ENCODE measurements around the gene ARL15. TPM values are rescaled to one million over a fixed set of nuclear protein-coding genes. Genes with fewer than 3 reads are reported as not detected.

Gene ARL15
- total RNA-seq, 1 experiment from 2014 or later, result 13.0 TPM

DNA sequence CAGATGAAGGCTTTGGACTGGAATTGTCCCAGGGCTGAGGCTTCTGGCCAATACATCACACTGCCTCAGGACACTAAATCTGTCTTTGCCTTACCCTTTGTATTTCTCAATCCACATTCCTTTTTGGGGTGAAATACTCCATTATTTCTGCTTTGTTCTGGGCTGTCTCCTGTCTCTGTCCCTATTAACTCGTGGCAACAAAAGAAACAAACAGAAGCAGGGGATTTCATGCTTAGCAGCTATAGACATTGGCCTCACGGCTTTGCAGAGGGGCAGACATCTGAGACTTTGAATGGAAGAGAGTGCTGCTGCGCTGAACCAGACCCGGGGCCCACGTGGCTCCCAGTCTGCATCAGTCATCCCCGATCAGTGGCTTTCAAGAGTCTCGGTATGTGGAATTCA lies 129.7 kb downstream of the ARL15 start:
- Mint-ChIP-seq H3K27me3 (ENCODE audit: low read depth) (no peaks in the 10 kb centered on the region), H3K9me3 (peaks cover 0 to 4% of the 10 kb centered on the region in 2 experiments; a peak in 4 of 5 replicates), H3K4me1 (peaks cover 25 to 27% of the 10 kb centered on the region in 2 experiments), H3K27ac (peak overlapping the region in 2 of 3 experiments; percentile 35 to 74; a peak in 3 of 7 replicates), H3K36me3 (ENCODE audit: insufficient read depth in 1 of 3, low read depth in 3 of 3) (peaks cover 0 to 8% (median 4%) of the 10 kb centered on the region in 3 experiments; a peak in 3 of 7 replicates), H3K4me3 (no peak overlapping the region)
- Histone ChIP-seq H3K4me2 (ENCODE audit: insufficient read depth, insufficient read length, low read length) (no peak overlapping the region), H4K91ac (ENCODE audit: insufficient read length, low read depth, low read length) (no peak overlapping the region), H4K20me1 (ENCODE audit: control insufficient read depth, insufficient read depth, insufficient read length) (no peaks in the 10 kb centered on the region), H2AFZ (ENCODE audit: low read length) (no peak overlapping the region), H2BK120ac (ENCODE audit: low read depth, low read length, poor library complexity, severe bottlenecking) (no peak overlapping the region), H3K23ac (ENCODE audit: insufficient read length, low read depth, low read length) (no peak overlapping the region), H2AK5ac (ENCODE audit: insufficient read length, low read length) (no peak overlapping the region), H3K4ac (ENCODE audit: low read depth, low read length) (no peak overlapping the region), H3K27me3 (ENCODE audit: insufficient read depth, low read length) (no peaks in the 10 kb centered on the region), H3K79me2 (ENCODE audit: insufficient read depth, low read length) (no peaks in the 10 kb centered on the region), H3K9ac (ENCODE audit: extremely low read depth, insufficient read length, low read length) (no peak overlapping the region), H3K4me1 (ENCODE audit: insufficient read depth, low read length) (no peaks in the 10 kb centered on the region; the same call in 1 of the 2 replicates), H3K18ac (ENCODE audit: insufficient read length, low read depth, low read length) (no peak overlapping the region), H3K56ac (ENCODE audit: insufficient read length, low read depth, low read length) (no peak overlapping the region), H3K9me3 (ENCODE audit: control insufficient read depth, low read depth, low read length) (no peaks in the 10 kb centered on the region), H3K14ac (ENCODE audit: insufficient read depth, low read length) (no peak overlapping the region), H3K23me2 (ENCODE audit: insufficient read length, low read depth, low read length, poor library complexity, severe bottlenecking) (no peaks in the 10 kb centered on the region), H2BK5ac (ENCODE audit: insufficient read length, low read length) (no peak overlapping the region), H4K5ac (ENCODE audit: insufficient read length, low read depth, low read length) (no peak overlapping the region), H3K79me1 (ENCODE audit: insufficient read depth, low read depth, low read length, poor library complexity, severe bottlenecking) (no peaks in the 10 kb centered on the region), H2BK12ac (ENCODE audit: insufficient read length, low read depth, low read length) (no peak overlapping the region), H4K8ac (replicated peaks; ENCODE audit: insufficient read length, low read depth, low read length) (no peak overlapping the region), H2BK15ac (ENCODE audit: low read depth, low read length) (no peak overlapping the region), H2BK20ac (ENCODE audit: low read depth, low read length, poor library complexity, severe bottlenecking) (no peak overlapping the region), H3T11ph (ENCODE audit: low read length) (no peak overlapping the region), H3K27ac (ENCODE audit: insufficient read length, low read depth, low read length) (no peak overlapping the region)
- TF ChIP-seq, protein P1, sequence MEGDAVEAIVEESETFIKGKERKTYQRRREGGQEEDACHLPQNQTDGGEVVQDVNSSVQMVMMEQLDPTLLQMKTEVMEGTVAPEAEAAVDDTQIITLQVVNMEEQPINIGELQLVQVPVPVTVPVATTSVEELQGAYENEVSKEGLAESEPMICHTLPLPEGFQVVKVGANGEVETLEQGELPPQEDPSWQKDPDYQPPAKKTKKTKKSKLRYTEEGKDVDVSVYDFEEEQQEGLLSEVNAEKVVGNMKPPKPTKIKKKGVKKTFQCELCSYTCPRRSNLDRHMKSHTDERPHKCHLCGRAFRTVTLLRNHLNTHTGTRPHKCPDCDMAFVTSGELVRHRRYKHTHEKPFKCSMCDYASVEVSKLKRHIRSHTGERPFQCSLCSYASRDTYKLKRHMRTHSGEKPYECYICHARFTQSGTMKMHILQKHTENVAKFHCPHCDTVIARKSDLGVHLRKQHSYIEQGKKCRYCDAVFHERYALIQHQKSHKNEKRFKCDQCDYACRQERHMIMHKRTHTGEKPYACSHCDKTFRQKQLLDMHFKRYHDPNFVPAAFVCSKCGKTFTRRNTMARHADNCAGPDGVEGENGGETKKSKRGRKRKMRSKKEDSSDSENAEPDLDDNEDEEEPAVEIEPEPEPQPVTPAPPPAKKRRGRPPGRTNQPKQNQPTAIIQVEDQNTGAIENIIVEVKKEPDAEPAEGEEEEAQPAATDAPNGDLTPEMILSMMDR (conservative IDR thresholded peaks at IDR 0.05), result no peak
- DNase-seq, result no peak
- no CpG with 5 or more reads among the region's 7 CpGs for WGBS (ENCODE audit: extremely low coverage, insufficient read length, low lambda C conversion rate)
